BLaER1 (cell line): ENCODE measurements around the gene ARPC5L.
"Not testable (repeated sequence)": the region's sequence is repeated elsewhere in the genome, so short reads cannot be mapped to it uniquely, and the experiment has no call there.

Source experiments
- H3K27ac ChIP-seq: shearing (Covaris generic); formaldehyde crosslinking; 2 replicates; pipeline ENCODE4 v1.8.1; 2022
- H3K27me3 ChIP-seq: shearing (Covaris generic); formaldehyde crosslinking; 2 replicates; pipeline ENCODE4 v1.8.1; 2022
- H3K36me3 ChIP-seq: shearing (Covaris generic); formaldehyde crosslinking; 2 replicates; pipeline ENCODE4 v1.8.1; 2022
- H3K4me1 ChIP-seq: shearing (Covaris generic); formaldehyde crosslinking; 2 replicates; pipeline ENCODE4 v1.8.1; 2022
- H3K4me2 ChIP-seq: shearing (Covaris generic); formaldehyde crosslinking; 2 replicates; pipeline ENCODE4 v1.8.1; 2022
- H3K4me3 ChIP-seq: shearing (Covaris generic); formaldehyde crosslinking; 2 replicates; pipeline ENCODE4 v1.8.1; 2022
- H3K9ac ChIP-seq: shearing (Covaris generic); formaldehyde crosslinking; 2 replicates; pipeline ENCODE4 v1.8.1; 2022
- H3K9me3 ChIP-seq: shearing (Covaris generic); formaldehyde crosslinking; 2 replicates; pipeline ENCODE4 v1.8.1; 2022
- H4K20me1 ChIP-seq: shearing (Covaris generic); formaldehyde crosslinking; 2 replicates; pipeline ENCODE4 v1.8.1; 2022
- Cebpa-rat ChIP-seq: shearing (Covaris generic); IDR thresholded peaks from 2 replicates; pipeline ENCODE4 v1.8.1; 2022

Gene ARPC5L

GRCh38 chr9:124908098-124908497, 46.2 kb downstream of the ARPC5L start:
- Histone ChIP-seq H3K9me3 (no peaks in the 10 kb centered on the region), H3K27ac (no peak overlapping the region), H4K20me1 (no peaks in the 10 kb centered on the region), H3K27me3 (no peaks in the 10 kb centered on the region), H3K4me3 (no peak overlapping the region), H3K9ac (no peak overlapping the region), H3K36me3 (peaks cover 58% of the 10 kb centered on the region), H3K4me2 (no peak overlapping the region), H3K4me1 (no peaks in the 10 kb centered on the region)
- TF ChIP-seq Cebpa-rat: no peak

- TF ChIP-seq Cebpa-rat: no peak
- H3K4me2 ChIP-seq: no peak overlapping the region
- H3K27me3 ChIP-seq: no peaks in the 10 kb centered on the region
- H3K4me3 ChIP-seq: no peak overlapping the region
- H3K36me3 ChIP-seq: peaks cover 61% of the 10 kb centered on the region
- H3K27ac ChIP-seq: no peak overlapping the region
- no peaks in the 10 kb centered on the region for H4K20me1 ChIP-seq
- H3K9ac ChIP-seq: no peak overlapping the region
- H3K4me1 ChIP-seq: no peaks in the 10 kb centered on the region
- H3K9me3 ChIP-seq: no peaks in the 10 kb centered on the region
These were observed 49.8 kb downstream of the ARPC5L start for GRCh38 chr9:124911766-124912165.

DNA sequence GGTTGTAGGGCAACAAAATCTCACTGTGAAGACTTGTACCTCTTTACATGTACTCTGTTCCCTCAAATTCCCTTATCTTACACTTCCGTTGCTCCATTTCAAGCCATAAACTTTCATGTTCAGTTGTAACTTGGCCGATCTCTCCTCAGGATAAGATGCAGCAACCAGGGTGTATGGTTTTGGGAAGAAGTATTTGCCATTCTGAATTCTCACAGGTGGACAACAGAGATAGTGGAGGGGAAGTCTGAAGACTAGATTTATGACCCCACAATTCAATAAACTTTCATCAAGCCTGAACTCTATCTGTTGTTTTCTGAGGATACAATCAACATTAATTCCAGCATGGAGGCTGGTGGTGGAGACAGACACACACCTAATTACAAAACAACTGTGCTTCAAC, 51.4 kb downstream of the ARPC5L start:
- H3K9ac ChIP-seq: no peak overlapping the region
- H4K20me1 ChIP-seq: no peaks in the 10 kb centered on the region
- H3K27me3 ChIP-seq: no peaks in the 10 kb centered on the region
- H3K4me3 ChIP-seq: no peak overlapping the region
- H3K4me1 ChIP-seq: no peaks in the 10 kb centered on the region
- H3K27ac ChIP-seq: no peak overlapping the region
- H3K9me3 ChIP-seq: no peaks in the 10 kb centered on the region
- no peak overlapping the region for H3K4me2 ChIP-seq
- TF ChIP-seq Cebpa-rat: no peak
- peaks cover 56% of the 10 kb centered on the region for H3K36me3 ChIP-seq

- H3K9me3 ChIP-seq: no peaks in the 10 kb centered on the region
- H3K27ac ChIP-seq: no peak overlapping the region
- H3K4me3 ChIP-seq: no peak overlapping the region
- H3K4me2 ChIP-seq: no peak overlapping the region
- no peaks in the 10 kb centered on the region for H3K4me1 ChIP-seq
- no peak overlapping the region for H3K9ac ChIP-seq
- TF ChIP-seq Cebpa-rat: no peak
- H3K27me3 ChIP-seq: no peaks in the 10 kb centered on the region
- H4K20me1 ChIP-seq: no peaks in the 10 kb centered on the region
- peaks cover 71% of the 10 kb centered on the region for H3K36me3 ChIP-seq
These were observed 52.9 kb downstream of the ARPC5L start for GRCh38 chr9:124914753-124915405.

DNA sequence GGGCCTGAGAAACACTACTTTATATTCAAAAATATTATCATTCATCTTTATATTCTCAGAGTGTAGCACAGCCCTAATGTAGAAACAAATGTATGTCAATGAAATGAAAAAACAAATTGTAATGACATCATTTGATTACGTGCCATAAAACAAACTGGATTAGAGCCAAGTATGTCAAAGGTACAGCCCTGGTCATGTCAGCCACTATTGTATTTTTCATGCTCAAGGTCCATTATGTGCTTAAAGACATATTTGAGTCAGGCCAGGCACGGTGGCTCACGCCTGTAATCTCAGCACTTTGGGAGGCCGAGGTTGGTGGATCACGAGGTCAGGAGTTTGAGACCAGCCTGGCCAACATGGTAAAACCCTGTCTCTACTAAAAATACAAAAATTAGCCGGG, 58.5 kb downstream of the ARPC5L start:
- not testable (repeated sequence) for H3K4me2 ChIP-seq, H3K9ac ChIP-seq, H3K9me3 ChIP-seq, H3K4me1 ChIP-seq, H3K27me3 ChIP-seq, H3K4me3 ChIP-seq, H3K27ac ChIP-seq, H4K20me1 ChIP-seq
- peaks cover 56% of the 10 kb centered on the region for H3K36me3 ChIP-seq
